GM18508 (cell line): ENCODE measurements around the gene POLDIP3.
A peak's percentile ranks its signal among the peaks of the same experiment; 100 is the strongest.

Experiments used
- ATAC-seq: cut with Tn5 transposase; IDR thresholded peaks from one replicate; pipeline ENCODE4 v1.9.1; 2021; ENCODE audit warnings: moderate number of reproducible peaks; ENCODE audit not compliant: insufficient read depth, unreplicated experiment

The POLDIP3 gene, protein sequence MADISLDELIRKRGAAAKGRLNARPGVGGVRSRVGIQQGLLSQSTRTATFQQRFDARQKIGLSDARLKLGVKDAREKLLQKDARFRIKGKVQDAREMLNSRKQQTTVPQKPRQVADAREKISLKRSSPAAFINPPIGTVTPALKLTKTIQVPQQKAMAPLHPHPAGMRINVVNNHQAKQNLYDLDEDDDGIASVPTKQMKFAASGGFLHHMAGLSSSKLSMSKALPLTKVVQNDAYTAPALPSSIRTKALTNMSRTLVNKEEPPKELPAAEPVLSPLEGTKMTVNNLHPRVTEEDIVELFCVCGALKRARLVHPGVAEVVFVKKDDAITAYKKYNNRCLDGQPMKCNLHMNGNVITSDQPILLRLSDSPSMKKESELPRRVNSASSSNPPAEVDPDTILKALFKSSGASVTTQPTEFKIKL

DNA sequence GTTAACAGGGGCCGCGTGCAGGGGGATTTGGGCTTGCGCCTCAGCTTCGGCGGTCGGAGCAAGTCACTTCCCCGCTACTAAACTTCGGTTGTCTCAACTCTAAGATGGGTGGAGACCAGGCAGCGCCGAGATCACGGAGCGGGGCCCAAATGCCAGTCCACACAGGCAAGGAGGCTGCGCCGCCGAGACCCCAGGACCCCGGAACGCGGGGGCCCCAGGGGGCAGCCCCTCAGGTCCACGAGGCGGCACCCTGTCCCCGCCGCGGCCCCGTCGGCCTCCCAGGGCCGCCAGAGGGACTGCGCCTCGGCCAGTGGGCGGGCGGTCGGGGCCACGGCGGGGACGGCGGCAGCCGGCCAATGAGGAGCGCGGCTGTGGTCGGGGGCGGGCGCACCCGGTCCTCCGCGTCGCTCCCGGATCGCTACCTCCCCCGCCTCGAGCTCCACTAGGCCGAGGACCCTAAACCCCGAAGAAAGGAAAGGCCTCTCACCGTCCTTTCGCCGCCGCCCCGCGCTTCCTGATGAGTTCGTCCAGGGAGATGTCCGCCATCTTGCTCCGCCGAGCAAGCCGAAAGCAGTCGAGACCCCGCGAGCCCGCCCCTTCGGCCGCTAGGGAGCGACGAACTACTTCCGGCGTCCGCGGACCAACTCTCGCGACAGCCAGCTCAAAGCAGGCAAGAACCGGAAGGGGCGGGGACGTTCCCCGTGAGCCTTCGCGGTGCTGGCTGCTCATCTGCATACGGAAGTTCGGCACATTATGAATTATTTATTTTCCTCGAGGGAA lies at the start of gene POLDIP3:
Gene POLDIP3 (minus strand): TSS at position 572 of the 780 bp plus-strand sequence. CDS start 26 bp downstream, at position 546.
- ATAC-seq, result peak; percentile 38

DNA sequence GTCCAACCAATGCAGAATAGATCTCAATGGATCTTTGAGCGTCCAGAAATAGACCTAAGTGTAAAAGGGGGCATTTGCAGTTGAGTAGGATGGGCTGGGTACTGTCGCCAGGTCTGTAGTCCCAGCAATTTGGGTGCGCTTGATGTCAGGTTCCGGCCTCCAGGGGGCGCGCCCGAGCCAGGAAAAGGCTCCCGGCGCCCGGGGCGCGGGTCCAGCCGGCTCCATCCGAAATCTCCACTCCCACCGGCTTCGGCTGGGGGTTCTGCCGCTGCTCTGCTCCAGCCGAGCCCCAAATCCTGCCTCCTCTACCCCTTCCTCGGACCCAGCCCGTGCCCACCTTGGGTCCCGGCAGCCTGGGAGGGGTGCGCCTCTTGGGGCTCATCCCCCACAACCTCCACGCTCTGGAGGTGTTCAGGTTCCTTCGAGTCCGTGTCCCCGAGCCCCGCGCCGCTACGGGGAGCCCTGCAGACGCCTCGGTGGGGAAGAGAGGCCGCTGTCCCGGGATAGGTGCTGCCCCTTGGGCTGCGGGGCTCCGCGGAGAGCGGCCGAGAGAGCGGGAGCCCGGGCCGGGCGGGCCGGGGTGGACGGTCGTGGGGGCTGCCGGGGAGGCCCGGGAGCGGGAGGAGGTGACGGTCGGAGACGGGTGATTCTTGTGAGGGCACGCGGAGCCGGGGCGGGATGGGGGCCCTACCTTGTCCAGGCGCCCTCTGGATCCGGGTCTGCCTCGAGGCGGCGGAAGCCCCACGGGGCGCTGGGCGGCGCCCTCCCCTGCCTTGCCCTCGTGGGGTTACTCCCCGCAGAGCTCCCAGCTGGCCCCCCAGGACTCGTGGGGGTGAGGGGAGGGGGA lies 47.5 kb upstream of the POLDIP3 start:
- ATAC-seq, result no peak

DNA sequence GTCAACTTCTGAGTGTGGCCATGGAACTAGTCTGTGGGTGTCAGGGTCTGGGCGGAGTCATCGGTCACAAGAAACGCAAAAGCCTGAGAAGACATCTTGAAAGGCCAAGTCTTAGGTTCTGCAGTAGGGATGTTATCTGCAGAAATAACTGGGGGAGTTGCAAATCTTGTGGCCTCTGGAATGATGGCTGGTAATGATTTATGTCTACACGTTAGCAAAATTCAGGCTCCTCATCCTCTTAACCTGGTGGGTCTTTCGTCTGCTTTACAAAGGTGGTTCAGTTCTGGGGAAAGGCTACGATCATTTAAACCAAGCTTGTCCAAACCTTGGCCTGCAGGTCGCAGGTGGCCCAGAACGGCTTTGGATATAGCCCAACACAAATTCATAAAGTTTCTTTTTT lies 41.9 kb upstream of the POLDIP3 start:
- ATAC-seq, result no peak

DNA sequence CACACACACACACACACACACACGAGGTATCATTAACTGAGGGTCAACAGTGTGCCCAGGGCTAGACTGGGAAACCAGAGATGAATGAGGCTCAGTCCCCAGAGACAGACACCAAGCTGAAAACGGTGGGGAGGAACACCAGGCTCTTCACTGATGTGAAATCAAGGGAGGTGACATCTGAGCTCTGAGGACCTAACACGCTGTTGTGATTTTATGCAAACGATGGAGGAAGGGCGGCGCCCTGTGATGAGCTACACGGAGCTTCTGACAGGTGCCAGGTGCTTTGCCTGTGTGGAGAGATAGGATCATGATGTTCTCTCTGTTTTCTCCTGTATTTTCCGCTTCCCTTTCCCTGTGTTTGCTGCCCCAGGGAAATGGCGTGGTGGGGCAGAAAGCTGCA lies 41.0 kb upstream of the POLDIP3 start:
- ATAC-seq, result no peak

DNA sequence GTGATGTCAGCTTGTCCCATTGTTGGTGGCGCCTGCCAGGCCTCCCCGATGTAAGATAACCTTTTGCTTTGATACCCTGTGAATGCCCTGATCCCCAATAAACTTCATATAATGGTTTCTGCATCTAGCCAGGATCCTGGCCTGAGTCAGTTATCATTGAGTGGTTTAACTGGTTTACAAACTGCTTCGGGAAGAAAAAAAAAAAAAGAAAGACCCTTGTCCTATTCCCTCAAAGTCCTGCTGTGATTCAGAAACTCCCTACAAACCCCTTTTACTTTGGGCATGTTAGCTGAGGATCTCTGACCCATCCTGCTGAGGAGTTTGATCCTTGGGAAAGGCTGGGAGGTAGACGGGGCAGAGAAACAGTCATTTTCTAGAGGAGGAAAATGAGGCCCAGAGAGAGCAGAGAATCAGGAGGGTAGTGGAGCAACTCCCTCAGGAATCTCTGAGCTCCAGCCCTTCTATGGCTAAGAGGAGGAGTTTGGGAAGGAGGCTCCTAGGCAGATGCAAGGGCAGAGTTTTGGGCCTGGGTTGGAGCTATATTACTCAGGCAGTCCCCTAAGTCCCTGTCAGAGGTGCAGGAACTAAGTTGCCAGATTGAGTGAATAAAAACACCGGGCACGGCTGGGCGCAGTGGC lies 39.9 kb upstream of the POLDIP3 start:
- no peak for ATAC-seq

DNA sequence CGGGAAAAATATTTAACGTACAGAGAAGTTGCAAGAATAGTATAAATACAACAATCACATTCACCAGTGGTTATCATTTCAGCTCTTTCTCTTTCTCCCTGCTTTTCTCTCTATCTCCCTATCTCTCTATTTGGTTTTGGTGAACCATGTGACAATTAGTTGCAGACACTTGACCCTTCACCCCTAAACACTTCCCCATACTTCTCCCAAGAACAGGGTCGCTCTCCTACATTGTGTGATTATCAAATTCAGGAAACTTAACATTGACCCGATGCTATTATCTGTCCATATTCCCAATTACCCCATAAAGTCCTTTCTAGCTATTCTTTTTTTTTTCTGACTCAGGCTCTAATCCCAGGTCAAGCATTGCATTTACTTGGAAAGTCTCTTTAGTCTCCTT lies 39.3 kb upstream of the POLDIP3 start:
- no peak for ATAC-seq

DNA sequence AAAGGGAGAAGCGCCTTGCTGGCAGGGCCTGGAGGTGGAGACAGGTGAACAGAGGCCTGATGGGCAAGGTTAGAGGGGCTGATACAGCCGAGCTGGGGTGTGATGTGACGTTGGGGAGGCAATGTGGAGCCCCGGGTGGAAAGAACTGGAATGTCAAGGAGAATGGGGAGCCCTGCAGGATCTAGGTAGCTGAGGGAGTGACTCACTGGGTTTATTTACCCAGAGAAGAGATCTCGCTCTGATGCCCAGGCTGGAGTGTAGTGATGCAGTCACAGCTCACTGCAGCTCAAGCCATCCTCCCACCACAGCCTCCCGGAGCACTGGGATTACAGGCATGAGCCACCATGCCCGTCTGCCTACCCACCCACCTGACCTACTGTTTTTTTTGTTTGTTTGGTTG lies 36.5 kb upstream of the POLDIP3 start:
- no peak for ATAC-seq

DNA sequence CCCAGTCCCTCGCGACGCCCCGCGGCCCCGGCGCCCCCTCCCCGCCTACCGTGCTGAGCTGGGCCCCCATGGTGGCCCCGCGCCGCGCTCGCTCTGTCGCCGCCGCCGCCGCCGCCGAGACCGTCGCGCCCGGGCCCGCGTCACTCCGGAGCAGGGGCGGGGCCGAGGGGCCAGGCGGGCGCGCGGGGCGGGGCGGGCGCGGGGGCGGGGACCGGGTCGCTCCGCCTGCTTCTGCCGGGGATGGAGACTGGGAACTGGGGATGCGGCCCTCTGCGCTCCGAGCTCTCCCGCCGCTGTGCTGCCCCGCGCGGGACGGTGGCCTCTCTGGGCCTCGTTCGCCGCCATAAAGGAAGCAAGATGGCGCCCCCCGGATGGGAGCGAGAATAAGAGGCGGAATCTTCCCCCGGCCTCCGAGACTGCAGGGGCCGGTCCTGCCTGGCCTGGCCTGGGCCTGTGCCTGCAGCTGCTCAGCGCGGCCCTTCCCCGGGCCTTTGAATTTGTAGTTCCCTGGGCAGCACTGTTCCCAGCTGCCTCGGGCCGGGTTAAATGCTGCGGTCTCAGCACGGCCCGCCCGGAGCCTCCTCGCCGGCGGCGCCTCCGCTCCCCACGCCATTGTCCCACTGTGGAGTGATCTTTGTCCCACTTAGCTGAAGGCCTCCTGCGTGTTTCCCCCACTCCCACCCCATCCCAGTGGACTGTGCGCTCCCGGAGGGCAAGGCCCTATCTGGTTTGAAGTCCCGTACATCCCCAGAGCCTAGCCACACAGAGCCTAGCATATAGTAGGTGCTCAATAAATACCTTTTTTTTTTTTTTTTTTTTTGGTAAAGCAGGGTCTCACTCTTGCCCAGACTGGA lies 34.8 kb upstream of the POLDIP3 start, which contains the start of gene CYB5R3:
Gene CYB5R3 (minus strand): TSS at position 147 of the 854 bp plus-strand sequence. CDS start 77 bp downstream, at position 70.
- no peak for ATAC-seq

DNA sequence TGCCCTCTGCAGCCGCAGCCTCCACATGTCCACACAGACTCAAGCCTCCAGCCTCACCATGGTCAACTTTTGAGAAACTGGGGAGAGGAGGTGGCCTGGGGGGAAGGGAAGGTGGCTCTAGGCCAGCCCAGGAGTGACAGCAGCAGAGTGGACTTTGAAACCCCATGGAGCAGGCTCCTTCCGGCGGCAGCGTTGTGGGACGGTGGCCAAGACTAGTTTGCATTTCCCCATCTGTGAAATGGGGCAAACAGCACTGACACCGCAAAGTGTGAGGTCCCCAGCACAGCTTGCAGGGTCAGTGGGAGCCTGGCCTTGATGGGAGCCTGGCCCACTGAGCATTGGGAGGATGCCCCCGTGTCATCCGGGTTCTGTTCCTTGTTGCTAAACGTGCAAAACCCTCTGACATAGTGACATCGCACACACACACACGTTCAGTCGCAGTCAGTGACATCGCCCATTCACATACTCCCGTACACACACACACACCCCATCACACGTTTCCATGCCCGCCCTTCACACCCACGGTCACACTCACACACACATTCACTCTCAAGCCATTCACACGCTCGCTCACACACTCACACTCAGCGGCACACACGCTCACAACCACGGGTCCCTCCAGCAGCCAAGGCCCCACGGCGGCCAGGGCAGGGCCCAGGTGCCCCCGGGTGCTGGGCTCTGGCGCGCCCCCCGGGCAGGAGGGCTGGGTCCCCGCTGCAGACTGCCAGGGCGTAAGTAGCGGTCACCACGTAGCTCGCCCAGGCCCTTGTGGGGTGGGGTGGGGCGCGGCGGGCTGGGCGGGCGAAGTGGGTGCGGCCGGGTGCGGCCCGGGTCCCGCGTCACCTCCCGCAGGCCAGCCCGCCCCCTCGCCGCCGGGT lies 33.9 kb upstream of the POLDIP3 start:
- no peak for ATAC-seq

DNA sequence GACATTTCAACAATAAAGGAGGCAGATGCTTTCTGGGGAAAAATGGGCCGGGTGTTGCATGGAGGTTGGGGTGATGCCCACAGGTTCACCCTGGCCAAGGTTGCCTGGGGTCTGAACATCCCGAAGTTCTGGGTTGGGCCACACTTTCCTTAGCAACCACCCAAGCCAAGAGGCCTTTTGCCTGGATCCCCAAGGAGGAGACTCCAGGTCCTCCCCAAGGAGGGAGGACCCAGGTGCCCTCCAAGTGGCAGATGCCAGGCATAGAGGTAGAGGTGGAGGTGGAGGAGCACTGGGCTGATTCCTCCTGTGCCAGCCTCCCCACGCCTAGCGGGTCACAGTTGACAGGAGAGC lies 33.3 kb upstream of the POLDIP3 start:
- ATAC-seq, result no peak

DNA sequence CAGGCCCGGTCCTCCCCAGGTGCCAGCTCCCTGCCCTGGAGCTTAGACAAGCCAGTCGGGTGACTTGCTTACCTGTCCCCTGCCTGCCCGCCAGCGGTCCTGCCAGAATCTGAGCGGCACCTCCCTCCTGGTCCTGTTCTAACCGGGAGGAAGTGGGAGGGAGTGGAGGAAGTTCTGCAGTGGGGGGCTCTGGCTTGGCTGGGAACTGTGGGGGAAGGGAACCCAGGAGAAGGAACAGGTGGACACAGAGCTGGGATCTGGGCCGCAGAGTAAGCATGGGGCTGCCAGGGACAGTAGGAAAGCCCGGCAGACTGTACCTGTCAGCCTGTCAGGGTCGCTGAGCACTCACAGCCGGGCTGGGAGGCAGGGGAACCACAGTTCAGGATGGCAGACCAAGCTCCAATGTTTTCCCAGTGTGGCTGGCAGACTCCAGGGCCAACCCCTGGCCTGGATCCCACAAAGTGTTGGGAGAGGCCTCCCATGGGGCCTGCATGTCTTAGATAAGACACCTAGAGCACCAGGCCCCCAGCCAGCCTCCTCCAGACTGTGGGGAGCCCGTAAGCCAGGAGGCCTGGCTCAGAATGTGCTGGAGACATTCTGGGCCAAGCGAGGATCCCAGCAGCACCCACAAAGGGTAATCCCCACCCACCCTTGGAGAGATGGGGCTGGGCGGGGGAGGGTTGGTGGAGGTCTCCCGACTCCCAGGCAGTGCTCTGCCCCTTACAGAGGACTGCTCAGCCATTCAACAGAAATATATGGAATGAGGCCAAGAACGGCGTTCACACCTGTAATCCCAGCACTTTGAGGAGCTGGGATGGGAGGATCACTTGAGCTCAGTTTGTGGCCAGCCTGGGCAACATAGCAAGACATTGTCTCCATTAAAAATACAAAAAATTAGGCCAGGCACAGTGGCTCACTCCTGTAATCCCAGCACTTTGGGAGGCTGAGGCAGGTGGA lies 32.2 kb upstream of the POLDIP3 start:
- no peak for ATAC-seq

DNA sequence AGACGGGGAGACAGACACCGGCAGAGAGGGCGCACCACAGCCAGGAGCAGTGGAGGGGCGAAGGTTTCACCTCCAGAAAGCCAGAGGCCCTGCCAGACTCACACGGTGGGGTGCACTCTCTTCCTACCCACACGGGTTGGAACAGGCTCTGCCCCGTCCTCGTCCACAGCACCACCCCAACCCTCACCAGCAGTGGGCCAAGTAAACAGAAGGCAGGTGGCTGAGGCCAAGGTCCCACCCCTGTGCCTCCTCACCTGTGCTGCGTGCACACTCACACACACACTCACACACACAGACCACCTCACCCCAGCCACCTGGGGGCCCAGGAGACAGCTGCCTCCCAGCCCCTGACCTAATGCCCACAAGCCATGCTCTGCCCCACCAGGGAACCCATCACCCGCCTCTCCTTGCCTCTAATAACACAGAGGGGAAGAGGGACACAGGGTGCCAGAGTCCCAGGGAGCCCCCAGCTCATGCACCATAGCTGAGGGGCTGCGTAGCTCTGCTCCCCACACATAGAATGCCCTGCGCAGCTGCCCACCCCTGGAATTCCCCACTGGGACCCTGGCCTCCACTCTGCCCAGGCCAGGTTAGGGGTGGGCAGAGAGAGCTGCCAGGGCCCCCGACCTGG lies 31.4 kb upstream of the POLDIP3 start:
- ATAC-seq, result no peak

DNA sequence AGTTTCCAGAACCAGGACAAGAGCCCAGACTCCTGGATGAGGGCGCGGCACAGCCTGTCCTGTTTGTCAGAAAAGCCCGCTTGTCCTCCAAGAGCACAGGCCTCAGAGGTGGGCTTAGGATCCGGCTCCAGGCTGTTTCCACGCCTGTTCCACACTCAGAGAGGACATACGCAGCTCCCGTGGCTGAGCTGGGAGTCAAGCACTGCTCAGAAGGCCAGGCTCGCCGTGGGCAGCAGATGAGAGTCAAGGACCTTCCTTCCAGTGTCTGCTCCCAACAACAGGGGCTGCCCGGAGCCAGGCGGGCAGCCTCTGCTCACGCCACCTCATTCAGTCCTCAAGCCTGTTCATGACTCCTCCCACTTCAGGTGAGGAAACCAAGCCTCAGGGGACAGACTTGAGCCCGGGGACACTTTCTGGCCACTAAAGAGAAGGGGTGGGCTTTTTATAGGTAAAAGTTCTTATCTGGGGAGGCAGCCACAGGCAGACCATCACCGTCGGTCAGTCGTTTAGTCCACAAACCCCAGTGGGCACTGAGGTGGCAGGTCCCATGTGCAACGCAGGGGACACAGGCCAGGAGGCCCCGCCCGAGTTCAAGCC lies 30.8 kb upstream of the POLDIP3 start:
- no peak for ATAC-seq

DNA sequence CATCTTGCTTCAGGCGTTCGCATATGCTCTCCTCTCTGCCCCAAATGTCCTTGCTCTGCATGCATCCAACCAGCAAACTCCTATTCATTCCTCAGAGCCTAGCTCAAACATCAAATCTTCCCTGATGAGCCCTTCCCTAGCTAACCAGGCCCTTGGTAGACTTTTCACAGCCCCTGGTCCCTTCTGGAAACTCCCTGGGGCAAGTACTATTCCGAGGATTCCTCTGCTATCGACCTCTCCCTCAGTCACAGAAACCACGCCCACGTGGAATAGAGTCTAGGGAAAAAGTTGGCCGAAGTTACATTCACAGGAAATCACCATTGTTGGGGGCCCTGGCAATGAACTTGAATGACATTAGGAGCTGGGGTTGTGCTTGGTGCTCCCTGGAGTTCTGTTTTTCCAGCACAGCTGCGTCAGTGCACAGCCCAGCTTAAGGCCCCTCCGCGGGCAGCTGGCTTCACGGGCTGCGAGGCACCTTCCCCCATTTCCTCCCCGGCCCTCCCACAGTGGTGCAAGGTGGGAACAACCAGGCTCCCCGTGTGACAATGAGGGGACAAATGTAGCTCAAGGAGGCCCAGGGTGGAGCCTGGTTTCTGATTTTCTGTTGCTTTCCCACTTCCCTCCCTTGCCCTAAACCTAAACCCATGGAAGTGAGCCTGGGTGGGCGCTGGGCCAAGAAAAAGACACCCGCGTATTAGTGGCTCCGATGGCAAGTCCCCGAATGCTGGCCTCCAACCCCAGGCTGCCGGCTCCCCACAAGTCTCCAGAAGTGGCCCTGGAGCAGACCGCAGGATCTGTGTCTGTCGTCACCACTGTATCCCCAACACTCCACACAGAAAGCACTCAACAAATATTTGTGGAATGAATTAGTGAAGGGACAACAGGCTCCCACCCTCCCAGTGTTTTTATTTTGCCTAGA lies 30.0 kb upstream of the POLDIP3 start:
- ATAC-seq, result no peak

DNA sequence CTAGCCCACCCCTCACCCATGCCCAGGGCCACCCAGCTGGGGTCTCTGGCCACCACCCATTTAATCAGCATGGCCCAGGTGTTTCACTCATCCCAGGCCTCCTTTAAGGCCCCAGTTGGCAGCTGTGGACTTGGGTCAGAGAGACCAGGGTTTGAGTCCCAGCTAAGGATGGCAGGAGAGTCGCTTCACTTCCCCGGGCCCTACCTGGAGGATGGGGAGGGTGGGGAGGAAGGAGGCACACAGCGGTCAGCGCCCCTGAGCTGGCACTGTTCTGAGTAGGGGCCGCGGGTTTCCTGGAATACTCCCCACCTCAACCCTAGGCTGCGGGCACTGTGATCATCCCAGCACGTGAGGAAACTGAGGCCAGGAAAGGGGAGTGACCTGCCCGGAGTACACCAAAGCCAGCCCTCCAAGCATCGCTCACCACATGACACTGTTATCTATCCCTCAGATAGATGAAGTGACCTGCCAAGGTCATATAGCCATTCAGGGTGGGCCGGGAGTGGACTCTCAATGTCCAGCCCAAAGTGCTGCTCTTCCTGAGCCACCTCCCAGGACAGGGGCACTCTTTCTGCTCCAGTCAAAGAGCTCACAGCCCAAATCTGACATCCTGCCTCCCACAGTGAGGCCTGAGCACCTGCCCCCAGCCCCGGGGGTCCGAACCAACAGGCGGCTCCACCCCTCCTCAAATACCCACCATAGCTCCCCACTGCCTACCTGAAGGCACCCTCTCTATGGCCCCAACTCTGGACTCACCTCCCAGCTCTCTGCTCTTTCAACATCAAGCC lies 29.1 kb upstream of the POLDIP3 start:
- no peak for ATAC-seq
